GM10266 (cell line): ENCODE data around the gene RAPGEF1.

ENCODE experiments used
- DNase-seq: peaks from one replicate; pipeline ENCODE4 v3.0.0; 2012; ENCODE audit errors: extremely low spot score
- CTCF ChIP-seq: IDR thresholded peaks from 2 replicates; pipeline ENCODE4 v1.5.1; 2012; ENCODE audit warnings: mild to moderate bottlenecking, low read depth; ENCODE audit not compliant: control insufficient read depth, insufficient read depth; ENCODE audit errors: missing control alignments

RAPGEF1 gene

GRCh38 chr9:131748411-131748955 is 8.6 kb upstream of the RAPGEF1 start:
- no peak for DNase-seq
- no peak for TF ChIP-seq CTCF

GRCh38 chr9:131747352-131747751 is 7.5 kb upstream of the RAPGEF1 start:
- TF ChIP-seq CTCF, result peak; percentile 73
- no peak for DNase-seq

- TF ChIP-seq CTCF, result no peak
- no peak for DNase-seq
These were observed 5.7 kb upstream of the RAPGEF1 start for GRCh38 chr9:131745610-131746009.

GRCh38 chr9:131744720-131745201 is 4.9 kb upstream of the RAPGEF1 start:
- no peak for DNase-seq
- TF ChIP-seq CTCF, result no peak

- TF ChIP-seq CTCF, result no peak
- no peak for DNase-seq
These were observed 4.4 kb upstream of the RAPGEF1 start for GRCh38 chr9:131744171-131744719.

- DNase-seq, result no peak
- no peak for TF ChIP-seq CTCF
These were observed 3.6 kb upstream of the RAPGEF1 start for GRCh38 chr9:131743501-131743900.

- TF ChIP-seq CTCF, result no peak
- no peak for DNase-seq
These were observed 3.2 kb upstream of the RAPGEF1 start for GRCh38 chr9:131743096-131743495.
